Neural cell (in vitro differentiated cells): ENCODE data around the gene SMARCC1. TPM values are rescaled to one million over a fixed set of nuclear protein-coding genes. Genes with fewer than 3 reads are reported as not detected.

Experiments
- H2AFZ ChIP-seq: fragments of 200-600, 300-800 bp; sonication (generic), shearing (Covaris generic); 2 replicates; pipeline ENCODE4 v1.6.0; 2014; ENCODE audit warnings: low read depth, mild to moderate bottlenecking, antibody characterized with exemption, low read length, moderate library complexity
- H3F3A ChIP-seq: fragments of 200-600 bp; shearing (Covaris generic); 2 replicates; pipeline ENCODE4 v1.6.1; 2016; ENCODE audit warnings: mild to moderate bottlenecking, moderate library complexity, mixed read lengths, antibody characterized with exemption, low read length; ENCODE audit not compliant: insufficient read depth, poor library complexity, severe bottlenecking
- H3K27ac ChIP-seq: fragments of 200-600, 300-800 bp; sonication (generic), shearing (Covaris generic); 2 replicates; pipeline ENCODE4 v1.5.1; 2014; ENCODE audit warnings: mild to moderate bottlenecking, low read length, moderate library complexity
- H3K27me3 ChIP-seq: fragments of 300-800, 200-600 bp; sonication (generic), shearing (Covaris generic); 2 replicates; pipeline ENCODE4 v1.6.0; 2014; ENCODE audit warnings: mild to moderate bottlenecking, low read depth, low read length, moderate library complexity; ENCODE audit not compliant: insufficient read depth
- H3K36me3 ChIP-seq: fragments of 300-800, 200-600 bp; sonication (generic), shearing (Covaris generic); 2 replicates; pipeline ENCODE4 v1.5.1; 2014; ENCODE audit warnings: mild to moderate bottlenecking, antibody characterized with exemption, low read length, moderate library complexity; ENCODE audit not compliant: insufficient read depth
- H3K4me2 ChIP-seq: fragments of 300-800, 200-600 bp; sonication (generic), shearing (Covaris generic); 2 replicates; pipeline ENCODE4 v1.6.0; 2014; ENCODE audit warnings: mild to moderate bottlenecking, low read length
- H3K4me3 ChIP-seq: fragments of 300-800, 200-600 bp; sonication (generic), shearing (Covaris generic); 2 replicates; pipeline ENCODE4 v1.5.1; 2014; ENCODE audit warnings: mild to moderate bottlenecking, low read length, moderate library complexity
- H3K79me2 ChIP-seq: fragments of 200-600 bp; shearing (Covaris generic); replicated peaks from 2 replicates; pipeline ENCODE4 v1.6.0; 2014; ENCODE audit warnings: mild to moderate bottlenecking, low read length, moderate library complexity; ENCODE audit not compliant: insufficient read depth
- H3K9ac ChIP-seq: fragments of 300-800, 200-600 bp; sonication (generic), shearing (Covaris generic); 2 replicates; pipeline ENCODE4 v1.6.1; 2016; ENCODE audit warnings: mild to moderate bottlenecking, low read length, mixed read lengths
- H3K9me2 ChIP-seq: fragments of 200-600 bp; shearing (Covaris generic); 2 replicates; pipeline ENCODE4 v1.6.1; 2016; ENCODE audit warnings: mild to moderate bottlenecking, low read length, mixed read lengths; ENCODE audit not compliant: insufficient read depth
- H3K9me3 ChIP-seq: fragments of 200-600, 300-800 bp; sonication (generic), shearing (Covaris generic); 2 replicates; pipeline ENCODE4 v1.6.1; 2016; ENCODE audit warnings: mild to moderate bottlenecking, mixed run types, low read length, moderate library complexity, mixed read lengths
- H4K20me1 ChIP-seq: fragments of 200-600 bp; shearing (Covaris generic); 2 replicates; pipeline ENCODE4 v1.6.1; 2016; ENCODE audit warnings: mild to moderate bottlenecking, mixed run types; ENCODE audit not compliant: insufficient read depth
- EP300 ChIP-seq: fragments of 450-650 bp; conservative IDR thresholded peaks from 2 replicates; pipeline ENCODE4 v1.6.1; 2014; ENCODE audit warnings: antibody characterized with exemption, mild to moderate bottlenecking, moderate library complexity; ENCODE audit not compliant: poor library complexity, severe bottlenecking
- EZH2 ChIP-seq: fragments of 200-600, 300-800 bp; shearing (Covaris generic), sonication (generic); IDR thresholded peaks from 2 replicates; pipeline ENCODE4 v1.6.1; 2014; ENCODE audit warnings: antibody characterized with exemption, low read length, borderline replicate concordance, mild to moderate bottlenecking; ENCODE audit not compliant: insufficient read depth, poor library complexity, severe bottlenecking
- MXI1 ChIP-seq: fragments of 450-650 bp; conservative IDR thresholded peaks from 2 replicates; pipeline ENCODE4 v1.6.1; 2014; ENCODE audit warnings: antibody characterized with exemption, mild to moderate bottlenecking; ENCODE audit not compliant: poor library complexity, severe bottlenecking
- POLR2AphosphoS5 ChIP-seq: IDR thresholded peaks from 2 replicates; pipeline ENCODE4 v1.6.1; 2012
- RAD21 ChIP-seq: fragments of 450-650 bp; conservative IDR thresholded peaks from 2 replicates; pipeline ENCODE4 v1.6.1; 2014; ENCODE audit warnings: antibody characterized with exemption, mild to moderate bottlenecking, moderate library complexity
- REST ChIP-seq: IDR thresholded peaks from 2 replicates; pipeline ENCODE4 v1.6.1; 2012; ENCODE audit warnings: borderline replicate concordance
- SMC3 ChIP-seq: fragments of 450-650 bp; conservative IDR thresholded peaks from 2 replicates; pipeline ENCODE4 v1.6.1; 2014; ENCODE audit warnings: antibody characterized with exemption, mild to moderate bottlenecking, moderate library complexity; ENCODE audit not compliant: poor library complexity
- TAF1 ChIP-seq: IDR thresholded peaks from 2 replicates; pipeline ENCODE4 v1.6.1; 2012; ENCODE audit warnings: low read depth
- polyA plus RNA-seq: library from polyadenylated mRNA; depleted of rRNA; stranded (reverse); fragments of >200 nt; gene quantifications from 2 replicates; pipeline ENCODE4 v1.2.3, GENCODE V29; 2014
- TF ChIP-seq, protein P1 (sequence below): fragments of 450-650 bp; IDR thresholded peaks from 2 replicates; pipeline ENCODE4 v1.5.1; 2014; ENCODE audit warnings: antibody characterized with exemption, mild to moderate bottlenecking, moderate library complexity; ENCODE audit not compliant: poor library complexity, severe bottlenecking

SMARCC1 gene
- polyA plus RNA-seq, 1 donor from 2014 or later: 29.4 TPM

DNA sequence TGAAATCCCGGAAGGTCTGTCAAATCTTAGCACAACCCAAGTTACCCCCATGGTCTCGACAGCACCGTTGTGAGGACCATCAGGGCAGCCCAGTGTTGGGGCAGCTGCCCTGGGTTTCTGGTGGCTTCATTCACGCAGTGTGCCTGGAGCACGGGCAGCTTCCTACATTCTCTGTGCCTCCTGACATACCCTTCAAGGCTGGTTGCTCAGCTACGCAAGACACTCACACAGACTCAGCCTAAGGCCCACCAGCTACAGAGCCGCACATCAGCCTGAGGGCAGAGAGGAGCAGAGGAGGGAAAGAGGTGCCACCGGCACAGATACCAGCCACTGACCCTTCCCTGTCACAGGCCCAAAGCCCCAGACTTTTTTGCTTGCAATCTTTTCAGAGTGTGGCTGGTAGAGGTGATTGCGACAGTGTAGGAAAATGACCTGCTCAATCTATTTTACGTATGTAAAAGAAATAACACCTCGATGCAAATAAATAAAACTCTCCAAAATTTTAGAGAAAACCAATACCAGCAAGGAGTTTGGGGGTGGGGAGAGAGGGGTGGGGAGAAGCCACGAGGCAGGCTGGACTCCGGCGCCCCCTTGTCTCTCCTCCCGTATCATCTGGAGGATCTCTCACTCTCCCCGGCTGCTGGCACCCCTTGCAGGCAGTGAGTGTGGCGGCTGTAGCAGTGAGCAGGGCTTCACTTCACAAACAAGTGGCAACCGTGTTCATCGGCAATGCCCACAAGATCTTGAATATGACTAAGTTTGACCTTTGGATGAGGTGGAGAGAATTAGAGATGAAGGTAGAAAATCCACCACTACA, 215.8 kb downstream of the SMARCC1 start:
- Histone ChIP-seq H3K36me3 (peaks cover 8% of the 10 kb centered on the region), H3K4me2 (no peak overlapping the region), H3K9ac (no peak overlapping the region), H3K9me3 (no peaks in the 10 kb centered on the region), H2AFZ (no peak overlapping the region), H3K4me3 (no peak overlapping the region), H3K27ac (no peak overlapping the region), H3F3A (no peaks in the 10 kb centered on the region), H3K27me3 (no peaks in the 10 kb centered on the region), H4K20me1 (no peaks in the 10 kb centered on the region), H3K9me2 (no peaks in the 10 kb centered on the region), H3K79me2 (no peaks in the 10 kb centered on the region)
- TF ChIP-seq POLR2AphosphoS5: no peak

- H3K9ac ChIP-seq: no peak overlapping the region
- H3K9me3 ChIP-seq: no peaks in the 10 kb centered on the region
- no peaks in the 10 kb centered on the region for H4K20me1 ChIP-seq
- no peaks in the 10 kb centered on the region for H3K27me3 ChIP-seq
- H3K4me3 ChIP-seq: no peak overlapping the region
- no peaks in the 10 kb centered on the region for H3F3A ChIP-seq
- no peaks in the 10 kb centered on the region for H3K79me2 ChIP-seq
- no peaks in the 10 kb centered on the region for H3K9me2 ChIP-seq
- TF ChIP-seq POLR2AphosphoS5 (no peak), MXI1 (no peak), EZH2 (no peak), SMC3 (no peak), TAF1 (no peak), EP300 (no peak)
- TF ChIP-seq, protein P1, sequence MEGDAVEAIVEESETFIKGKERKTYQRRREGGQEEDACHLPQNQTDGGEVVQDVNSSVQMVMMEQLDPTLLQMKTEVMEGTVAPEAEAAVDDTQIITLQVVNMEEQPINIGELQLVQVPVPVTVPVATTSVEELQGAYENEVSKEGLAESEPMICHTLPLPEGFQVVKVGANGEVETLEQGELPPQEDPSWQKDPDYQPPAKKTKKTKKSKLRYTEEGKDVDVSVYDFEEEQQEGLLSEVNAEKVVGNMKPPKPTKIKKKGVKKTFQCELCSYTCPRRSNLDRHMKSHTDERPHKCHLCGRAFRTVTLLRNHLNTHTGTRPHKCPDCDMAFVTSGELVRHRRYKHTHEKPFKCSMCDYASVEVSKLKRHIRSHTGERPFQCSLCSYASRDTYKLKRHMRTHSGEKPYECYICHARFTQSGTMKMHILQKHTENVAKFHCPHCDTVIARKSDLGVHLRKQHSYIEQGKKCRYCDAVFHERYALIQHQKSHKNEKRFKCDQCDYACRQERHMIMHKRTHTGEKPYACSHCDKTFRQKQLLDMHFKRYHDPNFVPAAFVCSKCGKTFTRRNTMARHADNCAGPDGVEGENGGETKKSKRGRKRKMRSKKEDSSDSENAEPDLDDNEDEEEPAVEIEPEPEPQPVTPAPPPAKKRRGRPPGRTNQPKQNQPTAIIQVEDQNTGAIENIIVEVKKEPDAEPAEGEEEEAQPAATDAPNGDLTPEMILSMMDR: no peak
- H2AFZ ChIP-seq: no peak overlapping the region
- no peak overlapping the region for H3K27ac ChIP-seq
- no peak overlapping the region for H3K4me2 ChIP-seq
- H3K36me3 ChIP-seq: no peaks in the 10 kb centered on the region
These were observed 225.3 kb downstream of the SMARCC1 start for GRCh38 chr3:47556351-47556750.

- H3K4me3 ChIP-seq: no peak overlapping the region
- no peaks in the 10 kb centered on the region for H3K79me2 ChIP-seq
- H3K27me3 ChIP-seq: no peaks in the 10 kb centered on the region
- TF ChIP-seq RAD21 (no peak), MXI1 (no peak), TAF1 (no peak), REST (no peak), SMC3 (no peak), EP300 (no peak), POLR2AphosphoS5 (no peak), EZH2 (no peak)
- TF ChIP-seq, protein P1: no peak
- H3K9me3 ChIP-seq: no peaks in the 10 kb centered on the region
- no peak overlapping the region for H2AFZ ChIP-seq
- no peak overlapping the region for H3K4me2 ChIP-seq
- H4K20me1 ChIP-seq: no peaks in the 10 kb centered on the region
- H3K36me3 ChIP-seq: no peaks in the 10 kb centered on the region
- H3K27ac ChIP-seq: no peak overlapping the region
- no peak overlapping the region for H3K9ac ChIP-seq
- no peaks in the 10 kb centered on the region for H3F3A ChIP-seq
- no peaks in the 10 kb centered on the region for H3K9me2 ChIP-seq
These were observed 227.4 kb downstream of the SMARCC1 start for GRCh38 chr3:47554335-47554734.
